OCI-M2 (cell line): Measurements from ENCODE around the gene KLK12.

Experiments used
- DNase-seq: peaks from one replicate; lab custom pipeline; 2025; ENCODE audit not compliant: unreplicated experiment; lab: John Stamatoyannopoulos, UW

KLK12 gene, protein sequence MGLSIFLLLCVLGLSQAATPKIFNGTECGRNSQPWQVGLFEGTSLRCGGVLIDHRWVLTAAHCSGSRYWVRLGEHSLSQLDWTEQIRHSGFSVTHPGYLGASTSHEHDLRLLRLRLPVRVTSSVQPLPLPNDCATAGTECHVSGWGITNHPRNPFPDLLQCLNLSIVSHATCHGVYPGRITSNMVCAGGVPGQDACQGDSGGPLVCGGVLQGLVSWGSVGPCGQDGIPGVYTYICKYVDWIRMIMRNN

GRCh38 chr19:51034704-51035103 lies at the start of gene KLK12:
Gene KLK12, minus strand, starts transcription at chr19:51035002. Its CDS starts 381 bp downstream, at chr19:51034621.
- no peak for DNase-seq

GRCh38 chr19:51084505-51084904 lies 49.7 kb upstream of the KLK12 start:
- no peak for DNase-seq

GRCh38 chr19:51083783-51084182 lies 49.0 kb upstream of the KLK12 start:
- no peak for DNase-seq

DNA sequence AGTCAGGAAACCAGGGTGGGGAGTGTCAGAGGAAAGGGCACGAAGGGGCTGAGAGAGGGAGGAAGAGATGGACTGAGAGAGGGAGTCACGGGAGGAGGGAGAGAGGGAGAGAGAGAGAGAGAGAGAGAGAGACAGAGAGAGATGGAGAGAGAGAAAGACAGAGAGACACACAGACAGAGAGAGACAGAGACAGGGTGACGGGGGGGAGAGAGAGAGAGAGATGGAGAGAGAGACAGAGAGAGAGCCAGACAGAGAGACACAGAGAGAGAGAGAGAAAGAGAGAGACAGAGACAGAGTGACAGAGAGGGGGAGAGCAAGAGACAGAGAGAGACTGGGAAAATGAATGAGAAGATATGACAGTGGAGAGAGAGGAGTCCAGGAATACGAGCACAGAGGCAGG lies 48.4 kb upstream of the KLK12 start:
- DNase-seq, result no peak

- no peak for DNase-seq
Measured at GRCh38 chr19:51082611-51083010, 47.8 kb upstream of the KLK12 start, which contains the start of gene KLK14. Gene KLK14, minus strand, starts transcription at chr19:51082887. Its CDS starts 273 bp downstream, at chr19:51082614.

DNA sequence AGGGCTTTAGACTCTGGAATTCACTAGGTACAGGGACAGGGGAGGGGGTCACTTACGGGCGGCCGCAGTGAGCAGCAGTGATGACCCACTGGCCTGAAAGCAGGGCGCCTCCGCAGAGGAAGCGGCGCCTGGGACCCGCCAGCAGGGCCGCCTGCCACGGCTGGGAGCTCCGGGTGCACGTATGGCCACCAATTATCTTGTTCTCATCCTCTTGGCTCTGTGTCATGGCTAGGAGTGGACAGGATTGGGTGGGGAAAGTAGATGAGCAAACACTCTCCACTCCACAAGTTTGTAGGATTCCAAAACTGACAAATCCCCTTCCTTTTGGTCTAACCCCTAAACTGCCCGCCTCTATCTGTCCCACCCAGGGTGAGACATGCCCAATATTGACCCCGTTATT lies 46.7 kb upstream of the KLK12 start:
- no peak for DNase-seq

DNA sequence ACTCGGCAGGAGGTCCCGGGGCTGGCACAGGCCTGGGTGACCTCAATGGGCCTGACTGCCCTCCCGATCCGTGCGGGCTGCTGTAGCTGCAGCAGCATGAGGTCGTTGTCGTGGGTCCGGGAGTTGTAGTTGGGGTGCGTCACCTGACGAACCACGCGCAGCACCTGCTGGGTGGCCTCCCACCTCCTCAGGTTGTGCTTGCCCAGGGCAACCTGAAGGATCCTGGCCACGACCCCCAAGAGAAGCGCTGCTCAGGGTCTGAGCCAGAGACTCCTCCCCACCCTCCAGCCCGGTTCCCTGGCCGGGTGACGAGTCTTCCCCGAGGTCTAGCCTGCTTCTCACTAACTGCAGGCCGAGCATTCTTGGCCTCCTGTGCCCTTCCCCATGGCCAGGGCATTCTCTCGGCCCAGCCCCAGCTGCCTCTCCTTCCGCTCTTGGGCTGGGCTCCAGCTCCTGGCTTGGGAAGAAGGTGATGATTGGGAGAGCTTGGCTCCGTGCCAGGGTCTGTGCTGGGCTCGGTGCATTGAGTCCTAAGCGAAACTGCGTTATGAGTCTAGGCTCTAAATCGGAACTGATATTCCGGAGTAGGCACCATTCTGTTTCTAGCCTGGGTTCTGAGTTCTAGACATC lies 44.8 kb upstream of the KLK12 start:
- no peak for DNase-seq

DNA sequence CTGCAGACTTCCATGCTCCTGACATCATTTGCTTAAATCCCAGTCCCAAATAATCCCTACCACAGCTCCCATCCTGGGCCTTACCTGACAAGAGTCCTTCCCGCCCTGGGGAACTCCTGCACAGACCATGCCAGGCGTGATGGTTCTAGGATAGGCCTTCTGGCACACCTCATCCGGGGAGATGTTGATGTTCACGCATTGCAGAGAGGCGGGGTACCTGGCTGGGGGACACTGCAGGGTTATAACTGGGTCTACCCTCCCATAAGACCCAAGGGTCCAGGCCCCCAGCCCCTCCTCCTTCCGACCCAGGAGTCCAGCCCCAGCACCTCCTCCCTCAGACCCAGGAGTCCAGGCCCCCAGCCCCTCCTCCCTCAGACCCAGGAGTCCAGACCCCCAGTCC lies 43.9 kb upstream of the KLK12 start:
- no peak for DNase-seq

DNA sequence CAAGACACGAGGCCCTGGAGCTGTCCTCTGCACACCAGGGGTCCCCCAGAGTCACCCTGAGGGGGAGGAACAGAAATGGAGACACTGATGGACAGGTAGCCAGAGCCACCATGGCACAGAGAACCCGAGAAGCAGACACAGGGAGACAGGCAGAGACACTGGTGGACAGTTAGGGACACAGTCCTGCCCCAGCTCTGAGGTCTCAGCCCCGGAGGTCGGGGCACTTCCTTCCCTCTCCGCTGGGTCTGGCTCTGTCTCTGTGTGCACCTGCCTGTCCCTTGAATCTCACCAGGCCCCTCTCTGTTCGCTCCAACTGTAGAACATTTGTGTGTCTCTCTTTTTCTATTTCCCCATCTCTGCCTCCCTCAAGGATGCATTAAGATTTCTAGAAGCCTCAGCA lies 43.3 kb upstream of the KLK12 start:
- DNase-seq, result no peak

- no peak for DNase-seq
Measured at GRCh38 chr19:51076631-51077213, 41.9 kb upstream of the KLK12 start.

DNA sequence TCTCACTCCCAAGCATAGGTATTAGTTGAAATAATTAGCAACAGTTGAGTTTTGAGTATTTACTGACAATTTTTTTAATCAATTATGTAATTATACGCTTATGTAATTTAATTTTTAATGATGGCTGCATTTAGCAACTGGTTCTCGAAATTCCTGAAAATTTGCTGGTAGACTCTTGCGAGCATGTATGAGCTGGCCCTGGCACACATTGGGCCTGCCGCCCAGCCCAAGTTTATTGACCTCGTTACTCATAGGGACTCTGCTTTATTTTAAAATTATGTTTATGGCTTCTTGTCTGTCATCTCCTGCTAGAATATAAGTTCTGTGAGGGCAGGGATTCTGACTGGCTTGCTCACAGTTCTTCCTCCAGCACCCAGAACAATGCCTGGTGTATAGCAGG lies 41.2 kb upstream of the KLK12 start:
- no peak for DNase-seq

GRCh38 chr19:51071095-51071405 lies 36.2 kb upstream of the KLK12 start:
- no peak for DNase-seq

- no peak for DNase-seq
Measured at GRCh38 chr19:51070334-51071094, 35.7 kb upstream of the KLK12 start.

GRCh38 chr19:51066393-51067186 lies 31.8 kb upstream of the KLK12 start:
- DNase-seq, result no peak

GRCh38 chr19:51065221-51065960 lies 30.6 kb upstream of the KLK12 start:
- no peak for DNase-seq

DNA sequence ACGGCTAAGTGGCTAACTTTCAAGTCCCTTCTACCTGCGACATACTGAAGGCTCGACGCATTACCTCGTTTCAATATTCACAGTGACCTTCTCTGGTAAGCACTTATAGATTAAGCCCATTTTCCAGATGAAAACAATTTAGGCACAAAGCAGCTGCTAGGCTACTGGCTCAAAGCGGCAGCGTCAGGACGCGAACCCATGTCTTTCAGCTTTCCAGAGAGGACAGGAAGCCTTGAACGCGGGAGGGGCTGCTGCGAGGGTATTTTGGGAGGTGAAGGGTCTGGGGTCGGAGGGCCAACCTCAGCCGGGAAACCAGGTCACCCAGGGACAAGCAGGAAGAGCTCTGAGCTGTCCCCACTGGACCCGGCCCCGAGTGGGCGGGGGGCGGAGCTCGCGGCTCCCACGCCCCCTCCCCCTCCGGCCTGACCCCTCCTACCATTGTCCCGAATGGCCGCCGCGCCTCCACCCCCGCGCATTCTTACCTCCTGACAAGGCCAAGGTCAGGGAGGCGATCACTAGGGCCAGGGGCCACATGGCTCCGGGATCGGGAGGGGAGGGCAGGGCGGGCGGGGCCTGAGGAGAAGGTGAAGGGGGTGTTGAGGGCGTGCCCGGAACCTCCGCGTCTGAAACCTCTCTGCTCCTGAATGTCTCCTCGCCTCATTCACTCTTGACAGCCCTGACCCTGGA lies 29.9 kb upstream of the KLK12 start, which contains the start of gene KLK13:
Gene KLK13 (minus strand): TSS at position 559 of the 687 bp plus-strand sequence. CDS start 25 bp downstream, at position 534.
- DNase-seq, result no peak

DNA sequence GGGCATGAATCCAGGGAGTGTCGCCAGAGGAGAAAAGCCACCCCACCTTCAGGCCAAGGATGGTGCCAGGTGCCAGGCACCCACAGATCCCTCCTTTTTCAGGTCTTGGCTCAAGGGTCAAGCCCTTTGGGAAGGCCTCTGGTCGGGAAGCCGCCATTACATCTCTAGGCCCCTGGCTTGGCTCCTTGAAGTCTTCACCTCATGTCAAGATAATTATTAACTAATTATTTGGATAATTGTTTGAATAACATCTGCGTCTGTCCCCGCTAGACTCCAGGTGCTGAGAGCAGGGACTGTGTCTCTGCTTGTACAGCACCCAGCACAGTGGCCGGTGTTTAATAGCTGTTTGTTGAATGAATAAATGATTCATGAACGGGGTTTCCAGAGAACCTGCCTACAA lies 28.9 kb upstream of the KLK12 start:
- DNase-seq, result no peak

DNA sequence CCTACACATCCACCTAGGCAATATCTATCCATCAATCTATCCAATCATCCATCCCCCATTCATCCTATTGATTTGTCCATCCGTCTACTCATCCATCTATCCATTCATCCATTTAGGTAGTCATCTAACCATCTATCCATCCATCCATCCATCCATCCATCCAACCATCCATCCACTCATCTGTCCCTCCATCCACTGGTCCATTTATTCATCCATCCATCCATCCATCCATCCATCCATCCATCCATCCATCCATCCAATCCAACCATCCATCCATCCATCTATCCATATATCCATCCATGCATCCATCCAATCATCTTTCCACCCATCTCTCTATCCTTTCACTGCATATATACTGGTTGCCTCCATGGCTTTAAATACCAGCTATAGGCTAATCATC lies 26.2 kb upstream of the KLK12 start:
- no peak for DNase-seq

GRCh38 chr19:51060336-51060735 lies 25.5 kb upstream of the KLK12 start:
- DNase-seq, result no peak

GRCh38 chr19:51059715-51060114 lies 24.9 kb upstream of the KLK12 start:
- no peak for DNase-seq
